Left colon (tissue), 2 donors: ENCODE data around the gene KRT3. TPM values are rescaled to one million over a fixed set of nuclear protein-coding genes. Genes with fewer than 3 reads are reported as not detected.
"Not testable (repeated sequence)": the region's sequence is repeated elsewhere in the genome, so short reads cannot be mapped to it uniquely, and the experiment has no call there.

Source experiments
- ATAC-seq: fragments of 200-7000 bp; cut with Tn5 transposase; one replicate; pipeline ENCODE4 v1.9.1; 2020; ENCODE audit warnings: mild to moderate bottlenecking, moderate library complexity
- DNase-seq, 2 donors: peaks; one replicate each; pipeline ENCODE4 v3.0.0-alpha.2; 2020
- intact Hi-C, 2 donors: fragments of 100-400 bp; cut with DNase I in 1 of 2; cut with micrococcal nuclease in 1 of 2; formaldehyde crosslinking; loops; one replicate each; pipeline versions ENCODE4 v1.11.2 to v1.14.0; 2022; cut with DNase I, micrococcal nuclease
- total RNA-seq, 2 donors: library from RNA; stranded (reverse); fragmentation: NEBNext Ultra II Directional; extraction: Animal tissue kit (Norgen Biotek cat#: 25700); gene quantifications; one replicate each; pipeline ENCODE4 v1.2.1, GENCODE V29; 2021
- donor health status: DM: no; HTN: no; CAD: no.
- donor health status: DM: yes; HTN: yes; CAD: no.

The KRT3 gene
- total RNA-seq, 2 donors from 2014 or later: not detected

DNA sequence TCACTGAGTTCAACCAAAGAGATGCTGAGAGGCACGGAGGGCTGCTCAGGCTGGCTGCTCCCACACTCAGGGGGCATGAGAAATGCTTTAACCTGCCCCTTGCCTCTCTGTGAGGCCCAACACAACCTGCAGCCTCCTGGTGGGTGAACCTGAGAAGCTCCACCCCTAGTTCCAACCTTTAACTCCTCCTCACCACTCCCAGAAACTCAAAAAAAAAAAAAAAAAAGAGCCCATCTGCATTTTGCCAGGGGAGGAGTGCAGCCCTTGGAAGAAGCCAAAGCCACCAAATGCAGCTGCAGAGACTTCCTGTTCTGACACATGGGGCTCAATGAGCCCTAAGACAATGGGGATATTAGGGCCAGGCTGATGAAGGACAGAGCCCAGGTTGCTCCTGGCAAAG lies 9.1 kb upstream of the KRT3 start:
- intact Hi-C loops: no loop called here
- DNase-seq (no peak), ATAC-seq (no peak)

DNA sequence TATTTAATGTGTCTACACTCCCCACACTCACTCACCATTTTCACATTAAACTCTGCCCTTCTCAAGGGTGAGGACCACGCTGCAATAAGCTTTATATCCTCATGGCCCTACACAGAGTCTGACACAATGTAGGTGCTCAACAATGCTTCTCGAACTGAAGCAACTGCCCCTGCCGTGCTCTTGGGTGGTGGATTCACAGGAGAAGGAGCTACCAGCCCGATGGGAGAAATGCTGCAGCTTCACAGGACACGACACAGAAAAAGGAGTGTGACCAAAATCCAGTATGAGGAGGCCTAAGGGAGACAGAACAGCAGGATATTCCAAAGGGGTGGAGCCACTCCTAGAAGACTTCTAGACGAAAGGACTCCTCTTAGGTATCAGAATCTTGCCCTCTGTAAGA lies 6.5 kb upstream of the KRT3 start:
- ATAC-seq: no peak
- no peak for DNase-seq
- intact Hi-C loops: no loop called here

GRCh38 chr12:52801773-52802172 lies 5.9 kb upstream of the KRT3 start:
- ATAC-seq: no peak
- no peak for DNase-seq

GRCh38 chr12:52800259-52800917 lies 4.5 kb upstream of the KRT3 start:
- ATAC-seq: peak; percentile 77
- DNase-seq: peak in 1 of 2 donors; percentile 17
- intact Hi-C loops: no loop called here

More at GRCh38 chr12:52801773-52802172, 5.9 kb upstream of the KRT3 start:
- intact Hi-C loops: no loop called here

GRCh38 chr12:52799505-52800211 lies 3.7 kb upstream of the KRT3 start:
- no peak for DNase-seq
- intact Hi-C loops: no loop called here
- ATAC-seq: no peak

GRCh38 chr12:52798671-52799504 lies 3.0 kb upstream of the KRT3 start:
- DNase-seq: no peak
- intact Hi-C loops: no loop called here
- ATAC-seq: no peak

DNA sequence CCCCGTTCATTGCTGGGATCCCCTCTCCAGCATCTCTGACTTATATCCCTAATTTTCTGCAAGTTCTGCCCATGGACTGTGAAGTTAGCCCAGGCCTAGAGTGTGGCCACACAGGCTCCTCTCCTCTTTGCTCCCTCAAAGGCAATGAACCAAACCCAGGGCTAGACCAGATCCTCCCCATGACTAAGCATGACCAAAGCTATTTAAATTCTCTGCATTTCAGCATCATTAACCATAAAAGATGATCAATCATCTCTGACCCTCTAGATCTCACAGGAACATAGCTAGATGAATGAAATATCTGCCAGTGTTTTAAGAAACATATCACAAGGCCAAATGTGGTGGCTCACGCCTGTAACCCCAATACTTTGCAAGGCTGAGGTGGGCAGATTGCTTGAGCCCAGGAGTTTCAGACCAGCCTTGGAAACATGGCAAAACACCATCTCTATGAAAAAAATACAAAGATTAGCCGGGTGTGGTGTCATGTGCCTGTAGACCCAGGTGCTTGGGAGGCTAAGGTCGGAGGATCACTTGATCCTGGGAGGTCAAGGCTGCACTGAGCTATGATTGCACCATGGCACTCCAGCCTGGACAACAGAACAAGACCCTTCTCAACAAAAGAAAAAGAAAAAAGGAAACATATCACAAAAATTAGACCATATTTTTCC lies 2.2 kb upstream of the KRT3 start:
- intact Hi-C loops: no loop called here
- DNase-seq (no peak), ATAC-seq (no peak)

DNA sequence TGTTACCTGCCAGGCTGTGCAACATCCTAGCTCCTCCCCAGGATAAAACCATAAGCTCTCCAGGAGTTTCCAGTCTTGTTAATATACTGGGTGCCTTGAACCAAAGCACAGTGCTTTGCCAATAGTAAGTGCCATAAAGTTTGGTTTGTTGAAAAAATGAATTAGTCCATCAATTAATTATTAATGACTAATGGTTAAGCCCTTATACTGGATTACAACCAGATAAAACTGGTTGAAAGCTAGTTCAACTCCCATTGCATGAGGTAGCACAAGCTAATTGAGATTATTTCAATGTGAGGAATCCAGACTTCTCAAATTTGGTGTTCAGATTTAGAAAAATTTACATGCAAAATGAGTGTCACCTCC lies 1.6 kb upstream of the KRT3 start:
- no peak for ATAC-seq
- intact Hi-C loops: no loop called here
- DNase-seq: no peak

- DNase-seq: no peak
- intact Hi-C loops: no loop called here
- ATAC-seq: peak; percentile 52
Observed at GRCh38 chr12:52796839-52797528, 1.1 kb upstream of the KRT3 start.

GRCh38 chr12:52796429-52796794 lies 495 bp upstream of the KRT3 start:
- intact Hi-C loops: no loop called here
- ATAC-seq: no peak
- no peak for DNase-seq

DNA sequence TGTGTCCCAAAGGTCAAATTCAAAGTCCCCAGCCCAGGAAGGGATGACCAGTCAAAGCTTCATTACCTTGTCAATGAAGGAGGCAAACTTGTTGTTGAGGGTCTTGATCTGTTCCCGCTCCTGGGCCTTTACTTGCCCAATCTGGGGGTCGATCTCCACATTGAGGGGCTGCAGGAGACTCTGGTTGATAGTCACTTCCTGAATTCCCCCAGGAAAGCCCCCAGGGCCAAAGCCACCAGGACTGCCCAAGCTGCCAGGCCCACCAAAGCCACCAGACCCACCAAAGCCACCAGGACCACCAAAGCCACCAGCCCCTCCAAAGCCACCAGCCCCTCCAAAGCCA lies 614 bp downstream of the KRT3 start:
- DNase-seq, intact Hi-C loops, ATAC-seq: not testable (repeated sequence)

DNA sequence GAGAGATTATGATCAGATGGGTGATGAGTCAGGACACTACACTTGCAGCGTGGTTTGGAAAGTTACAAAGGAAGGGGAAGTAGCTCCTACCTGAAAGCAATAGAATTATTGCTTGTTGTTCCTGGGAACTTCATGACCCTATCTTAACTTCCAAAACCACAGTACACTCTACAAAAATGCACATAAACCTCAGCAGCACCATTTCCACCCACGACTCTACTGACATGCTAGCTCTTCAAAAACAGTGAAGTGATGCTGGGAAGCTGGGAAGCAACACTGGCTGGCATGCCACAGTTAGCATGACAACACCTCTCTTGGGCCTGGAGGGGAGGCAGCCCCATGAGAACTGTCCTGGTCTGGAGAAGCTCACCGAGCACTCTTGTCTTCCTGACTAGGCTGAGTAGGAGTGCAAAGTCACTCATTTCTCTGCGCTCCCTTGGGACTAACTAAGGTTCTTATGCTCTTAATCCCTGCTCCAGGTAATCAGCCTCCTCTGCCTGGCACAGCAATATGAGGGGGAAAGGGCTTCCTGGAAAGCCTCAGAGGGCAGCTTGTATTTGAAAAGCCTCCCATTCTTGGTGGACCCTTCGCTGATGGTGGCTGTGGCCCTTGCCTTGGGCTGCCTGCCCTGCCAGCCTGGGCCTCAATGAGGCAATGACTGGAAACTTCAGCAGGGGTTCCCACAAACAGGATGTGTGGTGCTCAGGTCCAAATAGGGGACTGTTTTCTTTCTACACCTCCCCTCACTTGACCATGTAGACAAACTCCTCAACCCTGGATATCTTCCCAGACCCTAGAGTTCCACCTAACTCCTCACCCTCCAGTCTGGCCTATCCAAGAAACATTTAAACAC lies 1.2 kb downstream of the KRT3 start:
- ATAC-seq (no peak), DNase-seq (no peak)
- intact Hi-C loops: no loop called here

- ATAC-seq (no peak), DNase-seq (no peak)
- intact Hi-C loops: no loop called here
Observed at GRCh38 chr12:52792185-52793029, 3.5 kb downstream of the KRT3 start.

DNA sequence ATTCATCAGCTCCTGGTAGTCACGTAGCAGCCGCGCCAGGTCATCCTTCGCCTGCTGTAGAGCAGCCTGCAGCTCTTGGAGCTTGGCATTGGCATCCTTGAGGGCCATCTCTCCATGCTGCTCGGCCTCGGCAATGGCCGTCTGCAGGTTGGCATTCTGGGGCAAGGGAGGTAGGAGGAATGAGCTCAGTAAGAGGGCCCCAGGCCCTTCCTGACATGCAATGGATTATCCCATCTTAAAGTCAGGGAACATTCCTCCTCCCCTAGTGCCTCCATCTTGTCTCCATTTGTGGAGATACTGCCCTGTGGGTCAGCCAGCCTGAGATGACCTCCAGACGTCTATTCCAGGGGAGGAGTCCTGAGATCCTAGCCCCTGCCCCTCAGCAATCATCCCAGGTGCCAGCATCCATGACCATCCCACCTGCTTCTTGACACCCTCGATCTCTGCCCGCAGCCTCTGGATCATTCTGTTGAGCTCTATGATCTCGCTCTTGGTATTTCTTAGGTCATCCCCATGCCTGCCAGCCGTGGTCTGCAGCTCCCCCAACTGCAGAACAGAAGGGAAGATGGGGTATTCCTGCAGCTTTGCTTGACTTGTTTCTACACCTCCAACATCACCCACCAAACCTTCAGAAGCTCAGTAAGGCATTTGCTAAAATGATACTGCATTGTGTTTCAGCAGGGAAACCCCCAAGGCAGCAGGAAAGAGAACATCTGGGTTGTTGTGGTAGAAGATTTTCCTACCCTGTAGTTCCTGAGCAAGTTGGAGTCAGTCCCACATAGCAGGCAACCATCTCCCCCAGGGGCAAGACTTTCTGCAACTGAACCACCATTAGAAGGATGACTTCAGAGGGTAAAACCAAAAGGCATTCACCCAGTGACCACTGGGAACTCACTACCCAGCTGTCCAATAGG lies 4.4 kb downstream of the KRT3 start:
- intact Hi-C loops: no loop called here
- ATAC-seq: no peak
- no peak for DNase-seq

- intact Hi-C loops: no loop called here
- ATAC-seq (no peak), DNase-seq (no peak)
Observed at GRCh38 chr12:52790427-52791270, 5.3 kb downstream of the KRT3 start.
